Mammary epithelial cell (primary cell): ENCODE results near the gene C6.

Experiments used
- CTCF ChIP-seq, 2 donors: IDR thresholded peaks in 1 of 2; conservative IDR thresholded peaks in 1 of 2; 2 replicates each; pipeline ENCODE4 v1.5.1; 2011 to 2012; ENCODE audit warnings: inconsistent platforms in 2 of 2, low read length in 2 of 2, mild to moderate bottlenecking in 2 of 2, control low read depth in 1 of 2, low read depth in 1 of 2; ENCODE audit not compliant: insufficient read depth in 1 of 2; ENCODE audit errors: extremely low read depth in 1 of 2
- EZH2 ChIP-seq: IDR thresholded peaks from 2 replicates; pipeline ENCODE4 v1.6.1; 2012; ENCODE audit warnings: low read length, inconsistent platforms, borderline replicate concordance

GRCh38 chr5:41172012-41172411 lies 41.3 kb downstream of the C6 start:
- no peak for TF ChIP-seq EZH2
- TF ChIP-seq CTCF (conservative IDR thresholded peaks at IDR 0.05 in 1 of 2, IDR thresholded peaks at IDR 0.05 in 1 of 2; ENCODE audit: extremely low read depth in 1 of 2, insufficient read depth in 1 of 2, low read depth in 1 of 2, low read length in 2 of 2) = no peak
